ENCODE results near the gene PTH2.
A peak's percentile ranks its signal among the peaks of the same experiment; 100 is the strongest.

PTH2 gene

DNA sequence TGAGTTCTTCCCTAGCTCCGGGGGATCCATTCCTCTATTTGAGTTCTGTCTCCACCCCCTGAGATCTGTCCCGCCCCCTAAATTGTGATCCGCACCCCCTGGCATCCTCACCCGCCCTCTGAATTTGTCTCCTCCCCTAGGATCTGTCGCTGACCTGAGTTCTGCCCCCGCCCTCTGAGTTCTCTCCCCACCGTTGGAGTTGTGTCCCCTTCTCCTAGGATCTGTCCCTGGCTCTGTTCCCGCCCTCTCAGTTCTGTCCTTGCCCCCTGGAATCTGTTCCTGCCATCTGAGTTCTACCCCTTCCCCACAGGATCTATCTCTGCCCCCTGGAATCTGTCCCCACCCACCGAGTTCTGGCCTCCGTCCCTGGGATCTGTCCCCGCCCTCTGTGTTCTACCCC is 19.1 kb upstream of the PTH2 start:
- no peak for DNase-seq (ENCODE audit: low read depth)
- H3K4me3 ChIP-seq (ENCODE audit: control insufficient read depth, low read depth, low read length) = peak overlapping the region; percentile 46
- TF ChIP-seq, protein P1, sequence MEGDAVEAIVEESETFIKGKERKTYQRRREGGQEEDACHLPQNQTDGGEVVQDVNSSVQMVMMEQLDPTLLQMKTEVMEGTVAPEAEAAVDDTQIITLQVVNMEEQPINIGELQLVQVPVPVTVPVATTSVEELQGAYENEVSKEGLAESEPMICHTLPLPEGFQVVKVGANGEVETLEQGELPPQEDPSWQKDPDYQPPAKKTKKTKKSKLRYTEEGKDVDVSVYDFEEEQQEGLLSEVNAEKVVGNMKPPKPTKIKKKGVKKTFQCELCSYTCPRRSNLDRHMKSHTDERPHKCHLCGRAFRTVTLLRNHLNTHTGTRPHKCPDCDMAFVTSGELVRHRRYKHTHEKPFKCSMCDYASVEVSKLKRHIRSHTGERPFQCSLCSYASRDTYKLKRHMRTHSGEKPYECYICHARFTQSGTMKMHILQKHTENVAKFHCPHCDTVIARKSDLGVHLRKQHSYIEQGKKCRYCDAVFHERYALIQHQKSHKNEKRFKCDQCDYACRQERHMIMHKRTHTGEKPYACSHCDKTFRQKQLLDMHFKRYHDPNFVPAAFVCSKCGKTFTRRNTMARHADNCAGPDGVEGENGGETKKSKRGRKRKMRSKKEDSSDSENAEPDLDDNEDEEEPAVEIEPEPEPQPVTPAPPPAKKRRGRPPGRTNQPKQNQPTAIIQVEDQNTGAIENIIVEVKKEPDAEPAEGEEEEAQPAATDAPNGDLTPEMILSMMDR (IDR thresholded peaks at IDR 0.05; ENCODE audit: control insufficient read depth, insufficient read depth, low read depth, low read length, missing control alignments) = no peak

DNA sequence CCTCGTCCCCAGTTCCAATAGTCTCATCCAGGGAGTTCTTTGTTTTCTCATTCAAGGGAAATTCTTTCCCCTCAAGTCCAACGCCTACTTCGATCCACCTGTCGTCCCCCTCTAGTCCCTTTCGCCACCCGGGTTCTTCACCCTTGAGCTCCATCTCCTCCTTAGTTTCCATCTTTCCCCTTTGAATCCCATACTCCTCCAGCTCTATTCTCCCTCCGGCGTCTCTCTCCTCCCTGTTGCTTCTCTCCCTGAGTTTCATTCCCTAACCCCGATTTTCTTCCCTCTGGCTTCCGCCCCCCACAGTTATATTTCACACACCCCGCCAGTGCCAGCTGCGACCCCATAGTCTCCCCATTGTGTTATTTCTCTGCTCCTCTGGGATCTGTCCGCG is 18.7 kb upstream of the PTH2 start:
- no peak overlapping the region for H3K4me3 ChIP-seq (ENCODE audit: control insufficient read depth, low read depth, low read length)
- TF ChIP-seq, protein P1 (IDR thresholded peaks at IDR 0.05; ENCODE audit: control insufficient read depth, insufficient read depth, low read depth, low read length, missing control alignments) = no peak

GRCh38 chr19:49441210-49441959 is 18.1 kb upstream of the PTH2 start, which contains the start of gene SLC17A7:
SLC17A7 (minus strand) TSS chr19:49441527; CDS start chr19:49441379, 148 bp downstream.
- TF ChIP-seq, protein P1 (IDR thresholded peaks at IDR 0.05; ENCODE audit: control insufficient read depth, insufficient read depth, low read depth, low read length, missing control alignments) = no peak
- H3K4me3 ChIP-seq (ENCODE audit: control insufficient read depth, low read depth, low read length) = no peak within 1 kb of the TSS
- no peak for DNase-seq (ENCODE audit: low read depth)

More for the DNA sequence above, 18.7 kb upstream of the PTH2 start:
- DNase-seq (ENCODE audit: low read depth) = no peak

GRCh38 chr19:49440439-49441209 is 17.4 kb upstream of the PTH2 start:
- TF ChIP-seq, protein P1 (IDR thresholded peaks at IDR 0.05; ENCODE audit: control insufficient read depth, insufficient read depth, low read depth, low read length, missing control alignments) = no peak
- no peak for DNase-seq (ENCODE audit: low read depth)
- no peak overlapping the region for H3K4me3 ChIP-seq (ENCODE audit: control insufficient read depth, low read depth, low read length)

- no peak overlapping the region for H3K4me3 ChIP-seq (ENCODE audit: control insufficient read depth, low read depth, low read length)
- TF ChIP-seq, protein P1 (IDR thresholded peaks at IDR 0.05; ENCODE audit: control insufficient read depth, insufficient read depth, low read depth, low read length, missing control alignments) = no peak
- no peak for DNase-seq (ENCODE audit: low read depth)
These were observed 16.6 kb upstream of the PTH2 start for GRCh38 chr19:49439836-49440235.

GRCh38 chr19:49438261-49438660 is 15.0 kb upstream of the PTH2 start:
- no peak for DNase-seq (ENCODE audit: low read depth)
- TF ChIP-seq, protein P1 (IDR thresholded peaks at IDR 0.05; ENCODE audit: control insufficient read depth, insufficient read depth, low read depth, low read length, missing control alignments) = no peak
- H3K4me3 ChIP-seq (ENCODE audit: control insufficient read depth, low read depth, low read length) = no peak overlapping the region
